Hippocampal formation (tissue), 2 donors: ENCODE data around the gene DTX1.

Experiments used
- DNase-seq, 2 donors: peaks; one replicate each; lab custom pipeline; 2025; lab: John Stamatoyannopoulos, UW

DTX1 gene

GRCh38 chr12:113071135-113072112 lies 14.9 kb downstream of the DTX1 start:
- DNase-seq = peak; percentile 53 to 54

GRCh38 chr12:113072136-113072535 lies 15.6 kb downstream of the DTX1 start:
- no peak for DNase-seq

- no peak for DNase-seq
Observed at GRCh38 chr12:113073586-113073985, 17.1 kb downstream of the DTX1 start.

GRCh38 chr12:113075137-113075683 lies 18.7 kb downstream of the DTX1 start:
- no peak for DNase-seq

GRCh38 chr12:113077057-113077858 lies 20.7 kb downstream of the DTX1 start:
- DNase-seq = no peak

- DNase-seq = no peak
Observed at GRCh38 chr12:113077859-113078255, 21.3 kb downstream of the DTX1 start.

- no peak for DNase-seq
Observed at GRCh38 chr12:113081873-113082272, 25.3 kb downstream of the DTX1 start.

GRCh38 chr12:113082486-113083148 lies 26.1 kb downstream of the DTX1 start:
- no peak for DNase-seq

- no peak for DNase-seq
Observed at GRCh38 chr12:113083863-113084435, 27.4 kb downstream of the DTX1 start.

- DNase-seq = no peak
Observed at GRCh38 chr12:113086249-113087164, 30.0 kb downstream of the DTX1 start.

GRCh38 chr12:113087193-113087592 lies 30.7 kb downstream of the DTX1 start:
- no peak for DNase-seq

- DNase-seq = no peak
Observed at GRCh38 chr12:113088037-113088436, 31.5 kb downstream of the DTX1 start.

GRCh38 chr12:113088971-113089756 lies 32.6 kb downstream of the DTX1 start:
- DNase-seq = no peak

- no peak for DNase-seq
Observed at GRCh38 chr12:113089839-113090238, 33.3 kb downstream of the DTX1 start.

- DNase-seq = no peak
Observed at GRCh38 chr12:113090740-113091139, 34.2 kb downstream of the DTX1 start.

- no peak for DNase-seq
Observed at GRCh38 chr12:113091506-113091905, 35.0 kb downstream of the DTX1 start.

- no peak for DNase-seq
Observed at GRCh38 chr12:113092607-113093408, 36.3 kb downstream of the DTX1 start.

GRCh38 chr12:113093409-113094101 lies 37.0 kb downstream of the DTX1 start:
- DNase-seq = no peak
